Activated CD4-positive, alpha-beta T cell treated with anti-CD3 and anti-CD28 coated beads for 36 hours (primary cell): ENCODE results near the gene ZNF519. TPM values are rescaled to one million over a fixed set of nuclear protein-coding genes. Genes with fewer than 3 reads are reported as not detected.
"Not testable (repeated sequence)": the region's sequence is repeated elsewhere in the genome, so short reads cannot be mapped to it uniquely, and the experiment has no call there.

Source experiments
- ATAC-seq: fragments of 200-7000 bp; cut with Tn5 transposase; one replicate; pipeline ENCODE4 v1.10.0; 2021; ENCODE audit warnings: mild to moderate bottlenecking, moderate library complexity
- CTCF ChIA-PET: fragments of 350-600 bp; sonication (Branson Sonifier 250); formaldehyde crosslinking; loops from one replicate; lab custom pipeline; 2021; ENCODE audit warnings: antibody characterized with exemption; lab: Charles Lee
- POLR2A ChIA-PET: fragments of 350-600 bp; sonication (Branson Sonifier 250); formaldehyde crosslinking; loops from one replicate; lab custom pipeline; 2021; ENCODE audit warnings: antibody characterized with exemption, inconsistent platforms; lab: Charles Lee
- DNase-seq: peaks from one replicate; pipeline ENCODE4 v3.0.0-alpha.2; 2020
- H3K27ac Mint-ChIP-seq: one replicate; pipeline ENCODE4 v1.8.0; 2021; ENCODE audit warnings: mixed read lengths
- H3K27me3 Mint-ChIP-seq: one replicate; pipeline ENCODE4 v1.8.0; 2021; ENCODE audit warnings: mixed read lengths
- H3K36me3 Mint-ChIP-seq: one replicate; pipeline ENCODE4 v1.8.0; 2021; ENCODE audit warnings: low read depth, mixed read lengths
- H3K4me1 Mint-ChIP-seq: one replicate; pipeline ENCODE4 v1.8.0; 2021; ENCODE audit warnings: mixed read lengths
- H3K4me3 Mint-ChIP-seq: one replicate; pipeline ENCODE4 v1.8.0; 2021; ENCODE audit warnings: mild to moderate bottlenecking, moderate library complexity, mixed read lengths
- H3K9me3 Mint-ChIP-seq: one replicate; pipeline ENCODE4 v1.8.0; 2021; ENCODE audit warnings: low read depth, mixed read lengths
- intact Hi-C, 2 experiments: fragments of 100-400 bp; cut with DNase I in 1 of 2; cut with micrococcal nuclease in 1 of 2; formaldehyde crosslinking; loops; one replicate each; pipeline versions ENCODE4 v1.14.2 to v1.15.1; 2022 to 2024; cut with DNase I, micrococcal nuclease
- total RNA-seq, 2 experiments: library from RNA; stranded (reverse); gene quantifications; one replicate each; pipeline ENCODE4 v1.2.3, GENCODE V29; 2021

The ZNF519 gene
- total RNA-seq, 2 experiments from 2014 or later: 14.5 to 16.3 TPM

DNA sequence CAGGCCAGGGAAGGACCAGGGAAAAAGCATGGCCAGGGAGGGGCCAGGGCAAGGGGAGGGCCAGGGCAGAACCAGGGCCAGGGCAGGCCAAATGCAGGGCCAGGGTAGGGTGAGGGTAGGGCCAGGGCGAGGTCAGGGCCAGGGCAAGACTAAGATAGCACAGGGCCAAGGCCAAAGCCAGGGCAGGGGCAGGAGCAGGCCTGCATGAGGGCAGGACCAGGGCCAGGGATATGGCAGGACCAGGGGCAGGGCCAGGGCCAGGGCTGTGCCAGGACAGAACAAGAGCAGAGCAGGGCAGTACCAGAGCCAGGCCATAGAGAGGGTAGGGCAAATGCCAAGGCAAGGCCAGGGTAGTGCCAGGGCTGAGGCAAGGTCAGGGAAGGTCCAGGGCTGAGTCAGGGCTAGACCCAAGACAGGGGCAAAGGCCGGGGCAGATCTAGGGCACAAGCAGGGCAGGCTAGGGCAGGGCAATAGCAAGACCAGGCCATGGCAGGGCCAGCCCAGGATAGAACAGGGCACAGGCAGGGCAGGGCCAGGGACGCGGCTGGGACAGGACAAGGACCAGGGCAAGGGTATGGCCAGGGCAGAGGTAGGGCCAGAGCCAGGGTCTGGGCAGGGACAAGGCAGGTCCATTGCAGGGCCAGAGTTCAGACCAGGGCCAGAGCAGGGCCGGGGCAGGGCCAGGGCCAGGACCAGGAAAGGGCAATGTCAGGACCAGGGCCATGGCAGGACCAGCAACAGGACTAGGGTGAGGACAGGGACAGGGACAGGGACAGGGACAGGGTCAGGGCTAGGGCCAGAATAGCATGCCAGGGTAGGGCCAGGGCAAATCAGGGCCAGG lies 39.3 kb upstream of the ZNF519 start:
- ATAC-seq, H3K4me1 Mint-ChIP-seq, intact Hi-C loops, CTCF ChIA-PET, H3K9me3 Mint-ChIP-seq, POLR2A ChIA-PET, DNase-seq, H3K36me3 Mint-ChIP-seq, H3K4me3 Mint-ChIP-seq, H3K27me3 Mint-ChIP-seq, H3K27ac Mint-ChIP-seq: not testable (repeated sequence)

GRCh38 chr18:14170367-14171036 lies 38.3 kb upstream of the ZNF519 start:
- intact Hi-C loops, H3K27ac Mint-ChIP-seq, H3K4me1 Mint-ChIP-seq, ATAC-seq, H3K4me3 Mint-ChIP-seq, DNase-seq, H3K9me3 Mint-ChIP-seq, H3K27me3 Mint-ChIP-seq, H3K36me3 Mint-ChIP-seq, CTCF ChIA-PET, POLR2A ChIA-PET: not testable (repeated sequence)

DNA sequence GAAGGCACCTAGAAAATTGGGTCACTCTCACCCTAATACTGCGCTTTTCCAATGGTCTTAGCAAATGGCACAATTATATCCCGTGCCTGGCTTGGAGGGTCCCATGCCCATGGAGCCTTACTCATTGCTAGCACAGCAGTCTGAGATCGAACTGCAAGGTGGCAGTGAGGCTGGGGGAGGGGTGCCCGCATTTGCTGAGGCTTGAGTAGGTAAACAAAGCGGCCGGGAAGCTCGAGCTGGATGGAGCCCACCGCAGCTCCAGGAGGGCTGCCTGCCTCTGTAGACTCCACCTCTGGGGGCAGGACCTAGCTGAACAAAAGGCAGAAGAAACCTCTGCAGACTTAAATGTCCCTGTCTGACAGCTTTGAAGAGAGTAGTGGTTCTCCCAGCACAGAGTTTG lies 30.7 kb upstream of the ZNF519 start:
- H3K27ac Mint-ChIP-seq, DNase-seq, H3K4me3 Mint-ChIP-seq, H3K4me1 Mint-ChIP-seq, intact Hi-C loops, POLR2A ChIA-PET, ATAC-seq, H3K36me3 Mint-ChIP-seq, CTCF ChIA-PET, H3K9me3 Mint-ChIP-seq: not testable (repeated sequence)
- peaks cover 14% of the 10 kb centered on the region for H3K27me3 Mint-ChIP-seq

- CTCF ChIA-PET, POLR2A ChIA-PET, H3K9me3 Mint-ChIP-seq, H3K36me3 Mint-ChIP-seq, DNase-seq, intact Hi-C loops, H3K27me3 Mint-ChIP-seq, H3K27ac Mint-ChIP-seq, H3K4me1 Mint-ChIP-seq, ATAC-seq, H3K4me3 Mint-ChIP-seq: not testable (repeated sequence)
These were observed 19.4 kb upstream of the ZNF519 start for GRCh38 chr18:14151564-14152113.

- intact Hi-C loops, H3K4me1 Mint-ChIP-seq, POLR2A ChIA-PET, H3K27ac Mint-ChIP-seq, DNase-seq, CTCF ChIA-PET, H3K36me3 Mint-ChIP-seq, ATAC-seq, H3K9me3 Mint-ChIP-seq, H3K27me3 Mint-ChIP-seq, H3K4me3 Mint-ChIP-seq: not testable (repeated sequence)
These were observed 18.5 kb upstream of the ZNF519 start for GRCh38 chr18:14150766-14151165.

- intact Hi-C loops, H3K27ac Mint-ChIP-seq, CTCF ChIA-PET, H3K4me1 Mint-ChIP-seq, H3K4me3 Mint-ChIP-seq, H3K27me3 Mint-ChIP-seq, DNase-seq, H3K9me3 Mint-ChIP-seq, ATAC-seq, H3K36me3 Mint-ChIP-seq, POLR2A ChIA-PET: not testable (repeated sequence)
These were observed 17.7 kb upstream of the ZNF519 start for GRCh38 chr18:14149916-14150420.

DNA sequence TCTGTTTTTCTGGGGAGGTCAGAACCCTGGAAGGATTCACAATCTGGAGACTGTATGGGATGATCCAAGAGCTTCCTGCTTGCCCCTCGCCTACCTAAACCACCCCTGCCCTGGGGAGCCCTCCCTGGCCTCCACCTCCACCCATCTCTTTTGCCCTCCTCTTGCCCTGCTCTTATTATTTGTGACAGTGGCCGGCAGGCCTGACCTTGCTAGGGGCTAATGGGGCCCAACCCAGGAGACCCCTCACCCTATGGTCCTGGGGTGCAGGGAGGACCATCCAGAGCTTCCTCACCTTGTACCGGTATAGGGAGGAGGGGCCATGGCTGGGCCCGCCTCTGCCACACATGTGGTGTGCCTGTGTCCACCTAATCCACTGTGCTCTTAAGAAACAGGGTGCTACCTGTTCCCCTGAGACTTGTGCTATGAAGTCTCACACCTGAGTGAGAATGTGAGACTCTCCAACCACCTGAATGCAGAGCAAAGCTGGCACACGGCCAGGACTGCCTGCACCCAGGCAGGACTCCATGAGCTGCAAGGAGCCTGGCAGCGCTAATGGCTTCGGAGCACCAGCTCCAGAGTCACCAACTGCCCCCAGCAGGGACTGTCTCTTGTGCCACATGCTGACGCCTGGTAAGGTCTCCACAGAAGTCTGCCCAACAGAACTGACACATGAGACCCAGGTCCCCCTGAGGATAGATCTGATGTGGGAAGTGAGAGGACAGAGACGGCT lies 17.1 kb upstream of the ZNF519 start:
- H3K36me3 Mint-ChIP-seq, H3K27me3 Mint-ChIP-seq, CTCF ChIA-PET, DNase-seq, POLR2A ChIA-PET, H3K27ac Mint-ChIP-seq, ATAC-seq, H3K9me3 Mint-ChIP-seq, H3K4me1 Mint-ChIP-seq, intact Hi-C loops, H3K4me3 Mint-ChIP-seq: not testable (repeated sequence)

DNA sequence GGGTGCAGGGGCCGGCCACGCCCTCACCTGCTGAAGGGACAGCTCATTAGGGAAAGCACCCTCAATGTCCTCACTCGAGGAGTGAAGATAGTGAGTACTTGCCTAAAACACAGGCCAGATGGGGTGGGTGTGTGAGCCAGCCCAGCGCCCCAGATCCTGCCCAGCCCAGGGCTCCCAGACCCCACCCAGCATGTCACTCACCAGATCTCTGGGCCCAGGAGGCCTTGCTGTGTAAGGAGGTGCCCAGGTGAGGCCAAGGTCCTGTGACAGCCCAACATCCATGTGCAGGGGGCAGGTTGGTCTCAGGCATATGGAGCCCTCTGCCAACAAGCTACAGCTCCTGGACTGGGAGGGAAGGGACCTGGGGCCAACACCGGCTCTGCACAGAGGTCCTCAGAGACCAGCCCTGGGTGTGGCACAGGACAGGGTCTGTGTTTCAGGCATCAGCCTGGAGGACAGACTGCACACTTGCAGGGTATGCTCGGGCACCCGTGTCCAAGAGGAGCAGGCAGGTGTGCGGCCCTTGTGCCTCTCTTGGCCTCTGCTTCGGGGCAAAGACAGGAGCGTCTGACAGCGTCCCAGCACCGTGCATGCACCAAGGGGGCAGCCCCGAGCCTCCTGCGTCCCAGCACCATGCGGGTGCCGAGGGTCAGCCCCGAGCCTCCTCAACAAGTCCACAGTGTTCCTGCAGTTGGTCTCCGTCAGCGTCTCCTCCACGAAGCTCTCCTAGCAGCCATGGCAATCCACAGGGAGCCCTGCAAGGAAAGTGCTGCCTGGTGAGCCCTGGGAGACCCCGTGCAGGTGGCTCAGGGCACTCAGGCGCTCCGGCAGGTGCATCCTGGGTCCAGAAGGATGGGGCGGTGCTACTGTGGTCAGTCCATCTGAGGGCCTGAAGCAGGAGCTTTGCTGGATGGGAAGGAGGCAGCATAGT lies 16.0 kb upstream of the ZNF519 start:
- H3K4me3 Mint-ChIP-seq, H3K27ac Mint-ChIP-seq, H3K9me3 Mint-ChIP-seq, H3K4me1 Mint-ChIP-seq, CTCF ChIA-PET, intact Hi-C loops, ATAC-seq, DNase-seq, POLR2A ChIA-PET, H3K36me3 Mint-ChIP-seq, H3K27me3 Mint-ChIP-seq: not testable (repeated sequence)

- H3K4me1 Mint-ChIP-seq, H3K27ac Mint-ChIP-seq, CTCF ChIA-PET, intact Hi-C loops, DNase-seq, H3K27me3 Mint-ChIP-seq, POLR2A ChIA-PET, H3K36me3 Mint-ChIP-seq, H3K4me3 Mint-ChIP-seq, ATAC-seq, H3K9me3 Mint-ChIP-seq: not testable (repeated sequence)
These were observed 14.5 kb upstream of the ZNF519 start for GRCh38 chr18:14146771-14147170.

GRCh38 chr18:14145581-14146338 lies 13.5 kb upstream of the ZNF519 start:
- H3K36me3 Mint-ChIP-seq, POLR2A ChIA-PET, CTCF ChIA-PET, H3K27ac Mint-ChIP-seq, H3K4me3 Mint-ChIP-seq, ATAC-seq, H3K27me3 Mint-ChIP-seq, intact Hi-C loops, H3K4me1 Mint-ChIP-seq, DNase-seq, H3K9me3 Mint-ChIP-seq: not testable (repeated sequence)
